IMR-90 (cell line): ENCODE data around the gene MUC21. TPM values are rescaled to one million over a fixed set of nuclear protein-coding genes. Genes with fewer than 3 reads are reported as not detected.
A peak's percentile ranks its signal among the peaks of the same experiment; 100 is the strongest.

Source experiments
- ATAC-seq: fragments of 200-7000 bp; cut with Tn5 transposase; 2 replicates; pipeline ENCODE4 v1.9.1; 2020; ENCODE audit warnings: low read depth, mild to moderate bottlenecking, moderate library complexity
- BruUV-seq: library from RNA; stranded (reverse); fragments of 400-500 nt; replicated peaks from 2 replicates; lab custom pipeline; 2021; lab: Mats Ljungman, UMichigan
- CTCF ChIA-PET: fragments of 300-600 bp; formaldehyde crosslinking; extraction: SDS; loops from one replicate; lab custom pipeline; 2021; ENCODE audit warnings: antibody characterized with exemption; lab: Yijun Ruan, JAX
- POLR2A ChIA-PET: fragments of 300-600 bp; sonication (Branson Sonifier 250); formaldehyde crosslinking; loops from one replicate; lab custom pipeline; 2022; ENCODE audit warnings: antibody characterized with exemption; ENCODE audit not compliant: unreplicated experiment; lab: Charles Lee
- DNase-seq: peaks from one replicate; pipeline ENCODE4 v3.0.0; 2013
- H2AFZ ChIP-seq: replicated peaks from 2 replicates; pipeline ENCODE3; 2013; ENCODE audit warnings: low read length, mild to moderate bottlenecking; ENCODE audit not compliant: poor library complexity
- H2AK5ac ChIP-seq: 2 replicates; pipeline ENCODE4 v1.6.1; 2013; ENCODE audit warnings: low read depth, low read length, inconsistent platforms
- H2AK9ac ChIP-seq: replicated peaks from 2 replicates; pipeline ENCODE3; 2013; ENCODE audit warnings: mild to moderate bottlenecking, low read depth, low read length, moderate library complexity; ENCODE audit not compliant: poor library complexity
- H2BK120ac ChIP-seq: 2 replicates; pipeline ENCODE4 v1.6.1; 2013; ENCODE audit warnings: low read depth, low read length, inconsistent platforms
- H2BK15ac ChIP-seq: 3 replicates; pipeline ENCODE4 v1.6.1; 2013; ENCODE audit warnings: low read depth, low read length, inconsistent platforms
- H2BK20ac ChIP-seq: 2 replicates; pipeline ENCODE4 v1.6.1; 2013; ENCODE audit warnings: low read depth, mild to moderate bottlenecking, inconsistent platforms, low read length, moderate library complexity
- H2BK5ac ChIP-seq: 2 replicates; pipeline ENCODE4 v1.6.1; 2013; ENCODE audit warnings: mild to moderate bottlenecking, low read depth, low read length, inconsistent platforms; ENCODE audit not compliant: poor library complexity, severe bottlenecking
- H3K14ac ChIP-seq: replicated peaks from 2 replicates; pipeline ENCODE4 v1.6.1; 2013; ENCODE audit warnings: low read depth, low read length, inconsistent platforms
- H3K18ac ChIP-seq: 2 replicates; pipeline ENCODE4 v1.6.1; 2013; ENCODE audit warnings: low read depth, low read length, control low read depth
- H3K23ac ChIP-seq: 2 replicates; pipeline ENCODE4 v1.6.1; 2013; ENCODE audit warnings: low read depth, low read length, inconsistent platforms
- H3K27ac ChIP-seq: 2 replicates; pipeline ENCODE4 v1.5.1; 2013; ENCODE audit warnings: mild to moderate bottlenecking, control low read depth, low read length; ENCODE audit not compliant: insufficient read depth
- H3K27me3 ChIP-seq: 2 replicates; pipeline ENCODE4 v1.6.1; 2013; ENCODE audit warnings: low read length; ENCODE audit not compliant: control insufficient read depth, insufficient read depth
- H3K36me3 ChIP-seq: 2 replicates; pipeline ENCODE4 v1.6.1; 2013; ENCODE audit warnings: low read length, mixed read lengths; ENCODE audit not compliant: control insufficient read depth, insufficient read depth
- H3K4ac ChIP-seq: 2 replicates; pipeline ENCODE4 v1.6.1; 2013; ENCODE audit warnings: low read depth, low read length, inconsistent platforms
- H3K4me1 ChIP-seq: 2 replicates; pipeline ENCODE4 v1.6.1; 2013; ENCODE audit warnings: low read length, mixed read lengths; ENCODE audit not compliant: control insufficient read depth, insufficient read depth
- H3K4me2 ChIP-seq: 2 replicates; pipeline ENCODE4 v1.6.1; 2013; ENCODE audit warnings: low read depth, mild to moderate bottlenecking, control low read depth, low read length, moderate library complexity
- H3K4me3 ChIP-seq: 2 replicates; pipeline ENCODE4 v1.5.1; 2013; ENCODE audit warnings: low read depth, mild to moderate bottlenecking, control low read depth, low read length, moderate library complexity; ENCODE audit not compliant: insufficient read depth
- H3K56ac ChIP-seq: 2 replicates; pipeline ENCODE4 v1.6.1; 2013; ENCODE audit warnings: low read length, inconsistent platforms; ENCODE audit not compliant: insufficient read depth; ENCODE audit errors: extremely low read depth
- H3K79me1 ChIP-seq, 2 experiments: 2 replicates each; pipeline ENCODE4 v1.6.1; 2013; ENCODE audit warnings: low read length in 2 of 2, inconsistent platforms in 1 of 2, low read depth in 1 of 2
- H3K9ac ChIP-seq: 2 replicates; pipeline ENCODE4 v1.6.1; 2013; ENCODE audit warnings: low read depth, low read length, control low read depth
- H3K9me1 ChIP-seq: 2 replicates; pipeline ENCODE4 v1.6.1; 2013; ENCODE audit warnings: low read length, inconsistent platforms; ENCODE audit not compliant: insufficient read depth
- H3K9me3 ChIP-seq: 2 replicates; pipeline ENCODE4 v1.6.1; 2013; ENCODE audit warnings: low read length; ENCODE audit not compliant: control insufficient read depth, insufficient read depth
- H4K20me1 ChIP-seq: 2 replicates; pipeline ENCODE4 v1.6.1; 2013; ENCODE audit warnings: low read length, inconsistent platforms; ENCODE audit not compliant: insufficient read depth
- H4K5ac ChIP-seq: 2 replicates; pipeline ENCODE4 v1.6.1; 2013; ENCODE audit warnings: mild to moderate bottlenecking, low read depth, low read length, control low read depth
- H4K8ac ChIP-seq, 2 experiments: 2 replicates each; pipeline ENCODE4 v1.6.1; 2013; ENCODE audit warnings: low read depth in 2 of 2, low read length in 2 of 2, control low read depth in 1 of 2, inconsistent platforms in 1 of 2
- H4K91ac ChIP-seq: 2 replicates; pipeline ENCODE4 v1.6.1; 2013; ENCODE audit warnings: low read depth, low read length, inconsistent platforms; ENCODE audit not compliant: insufficient read depth
- BHLHE40 ChIP-seq: fragments of 150-350 bp; IDR thresholded peaks from 2 replicates; pipeline ENCODE4 v1.6.1; 2016; ENCODE audit warnings: mild to moderate bottlenecking, low read depth, low read length
- CEBPB ChIP-seq: IDR thresholded peaks from 2 replicates; pipeline ENCODE4 v1.6.1; 2012; ENCODE audit warnings: low read depth, low read length, improper control_type of control experiment
- CHD1 ChIP-seq: IDR thresholded peaks from 2 replicates; pipeline ENCODE4 v1.6.1; 2012; ENCODE audit warnings: low read depth, low read length, improper control_type of control experiment
- ELK1 ChIP-seq: fragments of 150-350 bp; IDR thresholded peaks from 2 replicates; pipeline ENCODE4 v1.6.1; 2016; ENCODE audit warnings: low read depth, mild to moderate bottlenecking, low read length, moderate library complexity, borderline replicate concordance
- MAFK ChIP-seq: IDR thresholded peaks from 2 replicates; pipeline ENCODE4 v1.6.1; 2012; ENCODE audit warnings: low read depth, low read length, improper control_type of control experiment
- MAZ ChIP-seq: IDR thresholded peaks from 2 replicates; pipeline ENCODE4 v1.6.1; 2012; ENCODE audit warnings: low read depth, mild to moderate bottlenecking, low read length, improper control_type of control experiment, moderate library complexity, borderline replicate concordance
- MXI1 ChIP-seq: IDR thresholded peaks from 2 replicates; pipeline ENCODE4 v1.6.1; 2012; ENCODE audit warnings: low read depth, mild to moderate bottlenecking, low read length, moderate library complexity, borderline replicate concordance
- NFE2L2 ChIP-seq: fragments of 150-350 bp; IDR thresholded peaks from 2 replicates; pipeline ENCODE4 v1.6.1; 2016; ENCODE audit warnings: low read depth, mild to moderate bottlenecking, low read length
- RAD21 ChIP-seq: IDR thresholded peaks from 2 replicates; pipeline ENCODE4 v1.6.1; 2012; ENCODE audit warnings: low read length, improper control_type of control experiment
- RCOR1 ChIP-seq: IDR thresholded peaks from 2 replicates; pipeline ENCODE4 v1.6.1; 2012; ENCODE audit warnings: mild to moderate bottlenecking, low read length, improper control_type of control experiment; ENCODE audit not compliant: insufficient replicate concordance
- RFX5 ChIP-seq: IDR thresholded peaks from 2 replicates; pipeline ENCODE4 v1.8.0; 2012; ENCODE audit warnings: low read depth, mild to moderate bottlenecking, low read length, moderate library complexity
- SMC3 ChIP-seq: fragments of 150-350 bp; IDR thresholded peaks from 2 replicates; pipeline ENCODE4 v1.6.1; 2016; ENCODE audit warnings: low read depth, mild to moderate bottlenecking, antibody characterized with exemption, low read length, moderate library complexity
- WGBS, 2 experiments: methylation state at CpG; one replicate each; pipeline versions ENCODE4 v1.1.5 to v1.1.7; 2013; ENCODE audit warnings: missing lambda C conversion rate in 2 of 2; ENCODE audit not compliant: insufficient read length in 1 of 2; ENCODE audit errors: extremely low coverage in 2 of 2; 5-methylcytosine and 5-hydroxymethylcytosine counted together
- dilution Hi-C: fragments of 300-500 bp; cut with HindIII; formaldehyde crosslinking; loops from one replicate; pipeline ENCODE4 v1.14.3; 2018; ENCODE audit warnings: low sequenced_read_pairs; ENCODE audit not compliant: unreplicated experiment
- in situ Hi-C: fragments of 300-500 bp; cut with MboI; formaldehyde crosslinking; loops from 3 replicates; pipeline ENCODE4 v1.14.3; 2019; ENCODE audit warnings: low sequenced_read_pairs, inconsistent platforms, mixed read lengths
- intact Hi-C: fragments of 100-400 bp; cut with micrococcal nuclease; formaldehyde crosslinking; loops from 2 replicates; pipeline ENCODE4 v1.10.0; 2022
- polyA plus RNA-seq, 3 experiments: library from polyadenylated mRNA; depleted of rRNA; stranded (reverse); fragments of >200 nt; gene quantifications; 2 replicates each; pipeline ENCODE4 v1.2.3, GENCODE V29; 2012; ENCODE audit warnings: low replicate concordance in 1 of 3
- total RNA-seq: library from RNA; depleted of rRNA; stranded (reverse); fragments of >200 nt; gene quantifications from 2 replicates; pipeline ENCODE4 v1.2.3, GENCODE V29; 2012
- TF ChIP-seq, protein P1 (sequence below): conservative IDR thresholded peaks from 2 replicates; pipeline ENCODE4 v1.5.1; 2012; ENCODE audit warnings: mild to moderate bottlenecking, low read depth, low read length, improper control_type of control experiment
- TF ChIP-seq, protein P2 (sequence below): fragments of 150-350 bp; IDR thresholded peaks from 2 replicates; pipeline ENCODE4 v1.6.1; 2017; ENCODE audit warnings: mild to moderate bottlenecking, antibody characterized with exemption, low read length, low read depth

The MUC21 gene
- total and polyA plus RNA-seq, 2 of the 4 experiments (the other 2 are of a cell fraction), result not detected

DNA sequence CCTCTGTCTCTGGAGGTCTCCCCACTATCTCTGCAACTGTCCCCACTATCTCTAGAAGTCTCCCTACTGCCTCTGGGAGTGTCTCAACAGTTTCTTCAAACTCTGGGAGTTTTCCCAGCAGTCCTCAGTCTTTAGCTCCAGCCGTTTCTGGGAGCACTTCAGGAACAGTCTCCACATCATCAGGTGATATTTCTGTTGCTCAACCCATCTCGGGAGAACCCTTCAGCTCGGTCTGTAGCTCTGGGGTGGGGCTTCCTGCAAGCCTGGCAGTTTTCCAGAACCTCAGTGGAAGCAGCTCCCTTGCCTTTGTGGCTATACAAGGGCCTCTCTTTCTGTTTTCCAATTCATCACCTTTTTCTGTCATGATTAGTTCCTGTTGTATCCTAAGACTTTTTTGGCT lies 48.5 kb upstream of the MUC21 start:
- ChIA-PET POLR2A (no interaction called here), CTCF (interaction anchor here (0.9 kb wide), 1 partner anchor 135 kb away, joined by 4 read pairs; no protein-coding TSS in a partner anchor)
- DNase-seq, result no peak

More for the DNA sequence above, 48.5 kb upstream of the MUC21 start:
- Histone ChIP-seq H4K20me1 (no peaks in the 10 kb centered on the region), H3K18ac (no peak overlapping the region), H3K79me1 (no peaks in the 10 kb centered on the region), H3K4me3 (no peak overlapping the region), H3K27ac (no peak overlapping the region), H3K4me2 (no peak overlapping the region), H4K5ac (no peak overlapping the region), H3K36me3 (no peaks in the 10 kb centered on the region), H2BK120ac (no peak overlapping the region), H4K91ac (no peak overlapping the region), H2AK9ac (no peak overlapping the region), H3K23ac (no peak overlapping the region; the same call in 1 of the 2 replicates), H3K27me3 (peaks cover 57% of the 10 kb centered on the region), H3K56ac (no peak overlapping the region), H2BK5ac (no peak overlapping the region), H2BK15ac (no peak overlapping the region), H3K9me3 (no peaks in the 10 kb centered on the region), H2AFZ (peak overlapping the region; percentile 32), H3K9me1 (no peaks in the 10 kb centered on the region; the same call in 1 of the 2 replicates), H3K4ac (no peak overlapping the region), H3K9ac (no peak overlapping the region), H3K14ac (no peak overlapping the region), H2BK20ac (no peak overlapping the region), H3K4me1 (no peaks in the 10 kb centered on the region), H4K8ac (no peak overlapping the region), H2AK5ac (no peak overlapping the region)
- no peak for TF ChIP-seq RCOR1
- TF ChIP-seq CHD1, result no peak
- no peak for TF ChIP-seq MAFK
- TF ChIP-seq NFE2L2, result no peak
- TF ChIP-seq RAD21, result no peak
- TF ChIP-seq, protein P1, sequence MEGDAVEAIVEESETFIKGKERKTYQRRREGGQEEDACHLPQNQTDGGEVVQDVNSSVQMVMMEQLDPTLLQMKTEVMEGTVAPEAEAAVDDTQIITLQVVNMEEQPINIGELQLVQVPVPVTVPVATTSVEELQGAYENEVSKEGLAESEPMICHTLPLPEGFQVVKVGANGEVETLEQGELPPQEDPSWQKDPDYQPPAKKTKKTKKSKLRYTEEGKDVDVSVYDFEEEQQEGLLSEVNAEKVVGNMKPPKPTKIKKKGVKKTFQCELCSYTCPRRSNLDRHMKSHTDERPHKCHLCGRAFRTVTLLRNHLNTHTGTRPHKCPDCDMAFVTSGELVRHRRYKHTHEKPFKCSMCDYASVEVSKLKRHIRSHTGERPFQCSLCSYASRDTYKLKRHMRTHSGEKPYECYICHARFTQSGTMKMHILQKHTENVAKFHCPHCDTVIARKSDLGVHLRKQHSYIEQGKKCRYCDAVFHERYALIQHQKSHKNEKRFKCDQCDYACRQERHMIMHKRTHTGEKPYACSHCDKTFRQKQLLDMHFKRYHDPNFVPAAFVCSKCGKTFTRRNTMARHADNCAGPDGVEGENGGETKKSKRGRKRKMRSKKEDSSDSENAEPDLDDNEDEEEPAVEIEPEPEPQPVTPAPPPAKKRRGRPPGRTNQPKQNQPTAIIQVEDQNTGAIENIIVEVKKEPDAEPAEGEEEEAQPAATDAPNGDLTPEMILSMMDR, result no peak
- no peak for TF ChIP-seq CEBPB
- TF ChIP-seq, protein P2, sequence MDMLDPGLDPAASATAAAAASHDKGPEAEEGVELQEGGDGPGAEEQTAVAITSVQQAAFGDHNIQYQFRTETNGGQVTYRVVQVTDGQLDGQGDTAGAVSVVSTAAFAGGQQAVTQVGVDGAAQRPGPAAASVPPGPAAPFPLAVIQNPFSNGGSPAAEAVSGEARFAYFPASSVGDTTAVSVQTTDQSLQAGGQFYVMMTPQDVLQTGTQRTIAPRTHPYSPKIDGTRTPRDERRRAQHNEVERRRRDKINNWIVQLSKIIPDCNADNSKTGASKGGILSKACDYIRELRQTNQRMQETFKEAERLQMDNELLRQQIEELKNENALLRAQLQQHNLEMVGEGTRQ, result no peak
- TF ChIP-seq ELK1, result no peak
- no peak for TF ChIP-seq RFX5
- no peak for TF ChIP-seq MXI1
- no peak for TF ChIP-seq BHLHE40
- TF ChIP-seq MAZ, result no peak
- TF ChIP-seq SMC3, result no peak
- ATAC-seq, result no peak
- BruUV-seq, result no TSS peak
- in situ Hi-C loops, result no loop called here
- WGBS, 2 experiments, result no CpG with 5 or more reads among the region's 3 CpGs
- dilution Hi-C loops, result no loop called here
- intact Hi-C loops, result no loop called here
